Measurements from ENCODE around the gene SLC6A12.
A peak's percentile ranks its signal among the peaks of the same experiment; 100 is the strongest.
"Not testable (repeated sequence)": the region's sequence is repeated elsewhere in the genome, so short reads cannot be mapped to it uniquely, and the experiment has no call there.

The SLC6A12 gene

GRCh38 chr12:220946-221550 lies 7.1 kb upstream of the SLC6A12 start:
- DNase-seq = no peak

GRCh38 chr12:220491-220890 lies 6.5 kb upstream of the SLC6A12 start:
- in situ Hi-C loops (cut with HindIII; ENCODE audit: low pct_ligation_motif_present, low pct_unique_long_range_greater_than_20kb, low sequenced_read_pairs) = no loop called here
- no peak for DNase-seq

More at GRCh38 chr12:220946-221550, 7.1 kb upstream of the SLC6A12 start:
- in situ Hi-C loops (cut with HindIII; ENCODE audit: low pct_ligation_motif_present, low pct_unique_long_range_greater_than_20kb, low sequenced_read_pairs) = no loop called here

- in situ Hi-C loops (cut with HindIII; ENCODE audit: low pct_ligation_motif_present, low pct_unique_long_range_greater_than_20kb, low sequenced_read_pairs) = no loop called here
Measured at GRCh38 chr12:219891-220352, 6.0 kb upstream of the SLC6A12 start.

GRCh38 chr12:218728-219590 lies 5.0 kb upstream of the SLC6A12 start:
- in situ Hi-C loops (cut with HindIII; ENCODE audit: low pct_ligation_motif_present, low pct_unique_long_range_greater_than_20kb, low sequenced_read_pairs) = no loop called here
- DNase-seq = no peak

More at GRCh38 chr12:219891-220352, 6.0 kb upstream of the SLC6A12 start:
- DNase-seq = peak; percentile 95

- in situ Hi-C loops (cut with HindIII; ENCODE audit: low pct_ligation_motif_present, low pct_unique_long_range_greater_than_20kb, low sequenced_read_pairs) = no loop called here
- DNase-seq = no peak
Measured at GRCh38 chr12:218221-218620, 4.3 kb upstream of the SLC6A12 start.

- in situ Hi-C loops (cut with HindIII; ENCODE audit: low pct_ligation_motif_present, low pct_unique_long_range_greater_than_20kb, low sequenced_read_pairs); DNase-seq: not testable (repeated sequence)
Measured at GRCh38 chr12:217029-217428, 3.1 kb upstream of the SLC6A12 start.

GRCh38 chr12:215116-215515 lies 1.2 kb upstream of the SLC6A12 start:
- no peak for DNase-seq
- in situ Hi-C loops (cut with HindIII; ENCODE audit: low pct_ligation_motif_present, low pct_unique_long_range_greater_than_20kb, low sequenced_read_pairs) = no loop called here

GRCh38 chr12:213527-213932 lies 427 bp downstream of the SLC6A12 start:
- DNase-seq = no peak
- in situ Hi-C loops (cut with HindIII; ENCODE audit: low pct_ligation_motif_present, low pct_unique_long_range_greater_than_20kb, low sequenced_read_pairs) = no loop called here

- in situ Hi-C loops (cut with HindIII; ENCODE audit: low pct_ligation_motif_present, low pct_unique_long_range_greater_than_20kb, low sequenced_read_pairs) = no loop called here
- peak; percentile 16 for DNase-seq
Measured at GRCh38 chr12:212715-213526, 1.0 kb downstream of the SLC6A12 start.

- DNase-seq = no peak
- in situ Hi-C loops (cut with HindIII; ENCODE audit: low pct_ligation_motif_present, low pct_unique_long_range_greater_than_20kb, low sequenced_read_pairs) = no loop called here
Measured at GRCh38 chr12:212415-212714, 1.6 kb downstream of the SLC6A12 start.

- in situ Hi-C loops (cut with HindIII; ENCODE audit: low pct_ligation_motif_present, low pct_unique_long_range_greater_than_20kb, low sequenced_read_pairs) = no loop called here
Measured at GRCh38 chr12:211639-212414, 2.1 kb downstream of the SLC6A12 start.

GRCh38 chr12:211142-211465 lies 2.9 kb downstream of the SLC6A12 start:
- in situ Hi-C loops (cut with HindIII; ENCODE audit: low pct_ligation_motif_present, low pct_unique_long_range_greater_than_20kb, low sequenced_read_pairs) = no loop called here
- DNase-seq = no peak

More at GRCh38 chr12:211639-212414, 2.1 kb downstream of the SLC6A12 start:
- DNase-seq = no peak

- in situ Hi-C loops (cut with HindIII; ENCODE audit: low pct_ligation_motif_present, low pct_unique_long_range_greater_than_20kb, low sequenced_read_pairs) = no loop called here
- no peak for DNase-seq
Measured at GRCh38 chr12:210277-211141, 3.4 kb downstream of the SLC6A12 start.

- DNase-seq = no peak
- in situ Hi-C loops (cut with HindIII; ENCODE audit: low pct_ligation_motif_present, low pct_unique_long_range_greater_than_20kb, low sequenced_read_pairs) = no loop called here
Measured at GRCh38 chr12:209851-210250, 4.1 kb downstream of the SLC6A12 start.

- in situ Hi-C loops (cut with HindIII; ENCODE audit: low pct_ligation_motif_present, low pct_unique_long_range_greater_than_20kb, low sequenced_read_pairs) = no loop called here
- no peak for DNase-seq
Measured at GRCh38 chr12:209246-209645, 4.7 kb downstream of the SLC6A12 start.

GRCh38 chr12:208813-209212 lies 5.1 kb downstream of the SLC6A12 start:
- no peak for DNase-seq
- in situ Hi-C loops (cut with HindIII; ENCODE audit: low pct_ligation_motif_present, low pct_unique_long_range_greater_than_20kb, low sequenced_read_pairs) = no loop called here

GRCh38 chr12:207804-208203 lies 6.2 kb downstream of the SLC6A12 start:
- in situ Hi-C loops (cut with HindIII; ENCODE audit: low pct_ligation_motif_present, low pct_unique_long_range_greater_than_20kb, low sequenced_read_pairs) = no loop called here
- no peak for DNase-seq

All from ACHN (cell line).